Vagina (tissue), 2 donors: ENCODE data around the gene LIMA1. TPM values are rescaled to one million over a fixed set of nuclear protein-coding genes. Genes with fewer than 3 reads are reported as not detected.

Source experiments
- DNase-seq, 2 donors: peaks; one replicate each; pipeline ENCODE4 v3.0.0-alpha.2; 2017; ENCODE audit errors: extremely low spot score in 2 of 2
- H3K27ac ChIP-seq: fragments of 200-600 bp; sonication (generic); one replicate; pipeline ENCODE4 v1.5.1; 2019
- H3K27me3 ChIP-seq: fragments of 200-600 bp; sonication (generic); one replicate; pipeline ENCODE4 v1.5.1; 2019
- H3K36me3 ChIP-seq, 2 donors: fragments of 200-600 bp; sonication (generic); one replicate each; pipeline ENCODE4 v1.5.1; 2017 to 2019
- H3K4me1 ChIP-seq: fragments of 200-600 bp; sonication (generic); one replicate; pipeline ENCODE4 v1.5.1; 2019
- H3K4me3 ChIP-seq, 2 donors: fragments of 200-600 bp; sonication (generic); 1 replicate in 1 of 2; 2 replicates in 1 of 2; pipeline ENCODE4 v1.5.1; 2016 to 2019
- H3K9me3 ChIP-seq: fragments of 200-600 bp; sonication (generic); one replicate; pipeline ENCODE4 v1.5.1; 2019
- CTCF ChIP-seq, 3 experiments: fragments of 450-650 bp in 2 of 3; fragments of 200-600 bp in 1 of 3; sonication (generic) in 1 of 3; IDR thresholded peaks; one replicate each; pipeline ENCODE4 v1.5.1; 2017 to 2019; ENCODE audit warnings: antibody characterized with exemption in 3 of 3, mild to moderate bottlenecking in 2 of 3, moderate library complexity in 2 of 3
- POLR2A ChIP-seq, 2 donors: fragments of 450-650 bp; IDR thresholded peaks; one replicate each; pipeline ENCODE4 v1.6.1; 2017; ENCODE audit warnings: antibody characterized with exemption in 2 of 2, mild to moderate bottlenecking in 2 of 2, moderate library complexity in 2 of 2
- POLR2AphosphoS5 ChIP-seq, 2 donors: sonication (generic); formaldehyde crosslinking; IDR thresholded peaks; one replicate each; pipeline ENCODE4 v1.9.0; 2017; ENCODE audit warnings: antibody characterized with exemption in 2 of 2, mild to moderate bottlenecking in 2 of 2, low read depth in 1 of 2; ENCODE audit not compliant: insufficient read depth in 1 of 2
- intact Hi-C: fragments of 100-400 bp; cut with DNase I; formaldehyde crosslinking; loops from one replicate; pipeline ENCODE4 v1.15.1; 2023
- total RNA-seq: library from RNA; depleted of rRNA; stranded (reverse); fragments of >200 nt; gene quantifications from one replicate; pipeline ENCODE4 v1.2.3, GENCODE V29; 2016

The LIMA1 gene
- total RNA-seq, 1 donor from 2014 or later, result 99.2 TPM

GRCh38 chr12:50240792-50241114 is 42.6 kb downstream of the LIMA1 start:
- TF ChIP-seq POLR2AphosphoS5 (IDR thresholded peaks at IDR 0.05; ENCODE audit: insufficient read depth in 1 of 2, low read depth in 1 of 2) (no peak), POLR2A (IDR thresholded peaks at IDR 0.05) (no peak), CTCF (IDR thresholded peaks at IDR 0.05) (no peak)
- Histone ChIP-seq H3K27ac (peak overlapping the region; percentile 88), H3K36me3 (no peaks in the 10 kb centered on the region), H3K9me3 (no peaks in the 10 kb centered on the region), H3K27me3 (no peaks in the 10 kb centered on the region), H3K4me1 (peaks cover 37% of the 10 kb centered on the region), H3K4me3 (no peak overlapping the region)
- no peak for DNase-seq
- intact Hi-C loops, result no loop called here

DNA sequence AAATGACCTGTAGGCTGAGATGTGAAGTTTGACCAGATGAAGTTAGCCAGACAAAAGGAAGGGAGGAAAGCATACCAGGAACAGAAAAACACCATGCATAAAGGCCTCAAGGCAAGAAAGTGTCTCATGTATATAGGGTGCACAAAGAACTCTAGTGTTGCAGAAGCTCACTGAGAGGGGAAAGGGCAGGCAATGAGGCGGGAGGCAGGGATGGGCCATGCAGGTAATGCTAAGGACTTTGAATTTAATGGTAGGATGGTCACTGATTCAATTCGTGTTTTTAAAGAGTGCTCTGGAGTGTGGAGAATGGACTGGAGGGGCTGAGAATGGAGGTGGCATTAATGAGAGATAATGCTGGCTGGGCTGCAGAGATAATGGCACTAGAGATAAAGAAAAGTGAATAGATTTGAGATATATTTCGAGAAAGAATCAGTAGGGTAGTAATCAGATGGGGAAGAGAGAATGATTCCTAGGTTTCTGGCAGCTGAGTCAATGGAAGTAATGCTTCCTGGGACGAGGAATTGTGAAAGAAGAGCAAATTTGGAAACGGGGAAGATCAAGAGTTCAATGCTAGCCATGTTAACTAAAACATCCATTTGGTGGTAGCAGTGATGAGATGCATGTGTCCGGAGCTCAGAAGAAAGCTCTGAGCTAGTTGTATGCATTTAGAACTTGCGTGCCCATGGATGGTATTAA is 43.1 kb downstream of the LIMA1 start:
- Histone ChIP-seq H3K4me3 (no peak overlapping the region), H3K27me3 (no peaks in the 10 kb centered on the region), H3K27ac (peak overlapping the region; percentile 88), H3K36me3 (no peaks in the 10 kb centered on the region), H3K9me3 (no peaks in the 10 kb centered on the region), H3K4me1 (peaks cover 32% of the 10 kb centered on the region)
- DNase-seq, result no peak
- intact Hi-C loops, result no loop called here
- TF ChIP-seq POLR2AphosphoS5 (IDR thresholded peaks at IDR 0.05; ENCODE audit: insufficient read depth in 1 of 2, low read depth in 1 of 2), result no peak
- no peak for TF ChIP-seq POLR2A (IDR thresholded peaks at IDR 0.05)
- TF ChIP-seq CTCF (IDR thresholded peaks at IDR 0.05), result no peak

DNA sequence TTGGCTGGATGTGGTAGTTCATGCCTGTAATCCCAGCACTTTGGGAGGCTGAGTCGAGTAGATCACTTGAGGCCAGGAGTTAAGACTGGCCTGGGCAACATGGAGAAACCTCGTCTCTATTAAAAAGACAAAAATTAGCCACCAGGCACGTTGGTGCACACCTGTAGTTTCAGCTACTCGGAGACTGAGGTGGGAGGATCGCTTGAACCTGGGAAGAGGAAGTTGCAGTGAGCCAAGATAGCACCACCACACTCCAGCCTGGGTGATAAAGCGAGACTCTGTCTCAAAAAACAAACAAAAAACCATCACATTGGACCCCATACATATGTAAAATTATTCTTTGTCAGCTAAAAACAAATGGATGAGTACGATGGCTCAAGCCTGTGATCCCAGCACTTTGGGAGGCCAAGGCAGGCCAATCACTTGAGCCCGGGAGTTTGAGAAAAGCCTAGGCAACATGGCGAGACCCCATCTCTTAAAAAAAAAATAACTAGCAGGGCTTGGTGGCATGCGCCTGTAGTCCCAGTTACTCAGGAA is 43.9 kb downstream of the LIMA1 start:
- H3K27me3 ChIP-seq, result no peaks in the 10 kb centered on the region
- no peak overlapping the region for H3K4me3 ChIP-seq
- no peaks in the 10 kb centered on the region for H3K36me3 ChIP-seq
- no peak overlapping the region for H3K27ac ChIP-seq
- no peak for DNase-seq
- H3K4me1 ChIP-seq, result peaks cover 32% of the 10 kb centered on the region
- H3K9me3 ChIP-seq, result no peaks in the 10 kb centered on the region
- TF ChIP-seq POLR2AphosphoS5 (IDR thresholded peaks at IDR 0.05; ENCODE audit: insufficient read depth in 1 of 2, low read depth in 1 of 2) (no peak), CTCF (IDR thresholded peaks at IDR 0.05) (no peak), POLR2A (IDR thresholded peaks at IDR 0.05) (no peak)
- intact Hi-C loops, result no loop called here

GRCh38 chr12:50234347-50234746 is 49.0 kb downstream of the LIMA1 start:
- no peak overlapping the region for H3K4me3 ChIP-seq
- no peaks in the 10 kb centered on the region for H3K4me1 ChIP-seq
- TF ChIP-seq POLR2AphosphoS5 (IDR thresholded peaks at IDR 0.05; ENCODE audit: insufficient read depth in 1 of 2, low read depth in 1 of 2) (no peak), POLR2A (IDR thresholded peaks at IDR 0.05) (no peak), CTCF (IDR thresholded peaks at IDR 0.05) (no peak)
- no peaks in the 10 kb centered on the region for H3K36me3 ChIP-seq
- no peaks in the 10 kb centered on the region for H3K9me3 ChIP-seq
- DNase-seq, result no peak
- H3K27ac ChIP-seq, result no peak overlapping the region
- intact Hi-C loops, result no loop called here
- no peaks in the 10 kb centered on the region for H3K27me3 ChIP-seq

DNA sequence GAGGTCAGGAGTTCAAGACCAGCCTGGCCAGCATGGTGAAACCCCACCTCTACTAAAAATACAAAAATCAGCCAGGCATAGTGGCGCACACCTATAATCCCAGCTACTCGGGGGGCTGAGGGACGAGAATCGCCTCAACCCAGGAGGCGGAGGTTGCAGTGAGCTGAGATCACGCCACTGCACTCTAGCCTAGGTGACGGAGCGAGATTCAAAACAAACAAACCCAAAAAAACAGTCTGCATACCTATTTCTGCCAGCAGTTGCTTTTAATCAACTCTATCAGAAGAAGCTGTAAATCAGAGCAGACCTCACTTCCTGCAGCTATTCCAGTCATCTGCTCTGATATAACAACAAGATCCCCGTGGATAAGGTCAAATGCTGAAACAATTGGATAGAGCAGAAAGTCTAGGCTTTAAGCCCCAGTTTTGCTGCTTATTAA is 50.5 kb downstream of the LIMA1 start:
- DNase-seq, result no peak
- H3K4me3 ChIP-seq, result no peak overlapping the region
- H3K36me3 ChIP-seq, result no peaks in the 10 kb centered on the region
- no peak overlapping the region for H3K27ac ChIP-seq
- H3K9me3 ChIP-seq, result no peaks in the 10 kb centered on the region
- TF ChIP-seq POLR2A (IDR thresholded peaks at IDR 0.05) (no peak), CTCF (IDR thresholded peaks at IDR 0.05) (no peak)
- no peaks in the 10 kb centered on the region for H3K27me3 ChIP-seq
- H3K4me1 ChIP-seq, result no peaks in the 10 kb centered on the region
- intact Hi-C loops, result no loop called here
